ENCODE results near the gene PDXK.

- TF ChIP-seq CTCF (IDR thresholded peaks at IDR 0.05) (no peak), POLR2A (IDR thresholded peaks at IDR 0.05) (no peak)
Measured at GRCh38 chr21:43761886-43762285, 43.0 kb downstream of the PDXK start.

All from uterus (tissue), 2 donors.